H1 (cell line): ENCODE data around the gene CD1D. TPM values are rescaled to one million over a fixed set of nuclear protein-coding genes. Genes with fewer than 3 reads are reported as not detected.

Source experiments
- CTCF ChIA-PET: fragments of 300-600 bp; sonication (Branson Sonifier 250); formaldehyde crosslinking; loops from one replicate; lab custom pipeline; 2021; ENCODE audit not compliant: partially characterized antibody; lab: Charles Lee
- POLR2A ChIA-PET: fragments of 300-600 bp; sonication (Branson Sonifier 250); formaldehyde crosslinking; loops from one replicate; lab custom pipeline; 2021; ENCODE audit warnings: inconsistent platforms; ENCODE audit not compliant: partially characterized antibody; lab: Charles Lee
- DNase-seq, 2 experiments: peaks; one replicate each; pipeline versions ENCODE4 v3.0.0 to v3.0.0-alpha.2; 2010 to 2022; ENCODE audit warnings: low spot score in 2 of 2, low read depth in 1 of 2, mixed read lengths in 1 of 2
- FAIRE-seq: peaks from 2 replicates; lab custom pipeline; 2011; peaks lifted over from hg19 to GRCh38; lab: Jason Lieb, UNC
- H2AFZ ChIP-seq: 2 replicates; pipeline ENCODE4 v1.8.1; 2012; ENCODE audit warnings: low read length, inconsistent platforms
- H2AK5ac ChIP-seq: 2 replicates; pipeline ENCODE4 v1.6.1; 2013; ENCODE audit warnings: low read depth, low read length
- H2BK120ac ChIP-seq: replicated peaks from 2 replicates; pipeline ENCODE3; 2013; ENCODE audit warnings: low read depth, low read length, inconsistent platforms
- H2BK12ac ChIP-seq: 2 replicates; pipeline ENCODE4 v1.6.1; 2013; ENCODE audit warnings: low read depth, low read length
- H2BK15ac ChIP-seq: 2 replicates; pipeline ENCODE4 v1.6.1; 2013; ENCODE audit warnings: low read length
- H2BK20ac ChIP-seq: 2 replicates; pipeline ENCODE4 v1.6.1; 2013; ENCODE audit warnings: low read length
- H2BK5ac ChIP-seq: 2 replicates; pipeline ENCODE4 v1.6.1; 2013; ENCODE audit warnings: low read depth, low read length
- H3K14ac ChIP-seq: 2 replicates; pipeline ENCODE4 v1.6.1; 2013; ENCODE audit warnings: inconsistent platforms; ENCODE audit not compliant: insufficient read length
- H3K18ac ChIP-seq: 2 replicates; pipeline ENCODE4 v1.6.1; 2013; ENCODE audit warnings: low read length; ENCODE audit errors: extremely low read depth
- H3K23ac ChIP-seq: 2 replicates; pipeline ENCODE4 v1.6.1; 2013; ENCODE audit warnings: inconsistent platforms; ENCODE audit not compliant: insufficient read length
- H3K23me2 ChIP-seq: 2 replicates; pipeline ENCODE4 v1.6.1; 2013; ENCODE audit warnings: low read depth, low read length
- H3K27ac ChIP-seq: 2 replicates; pipeline ENCODE4 v1.6.1; 2011; ENCODE audit warnings: low read depth, low read length, inconsistent platforms
- H3K27me3 ChIP-seq, 4 experiments: replicated peaks in 1 of 4; 1 replicate in 1 of 4; 2 replicates in 3 of 4; pipeline versions ENCODE4 v1.6.1 to v1.8.1; 2011 to 2013; ENCODE audit warnings: low read length in 3 of 4, mild to moderate bottlenecking in 3 of 4, inconsistent platforms in 2 of 4, mixed read lengths in 2 of 4, moderate library complexity in 1 of 4; ENCODE audit not compliant: control insufficient read depth in 3 of 4, insufficient read depth in 3 of 4; ENCODE audit errors: extremely low read depth in 1 of 4
- H3K36me3 ChIP-seq, 4 experiments: 2 replicates each; pipeline versions ENCODE4 v1.6.1 to v1.8.1; 2011 to 2013; ENCODE audit warnings: mild to moderate bottlenecking in 4 of 4, low read length in 3 of 4, moderate library complexity in 2 of 4, control low read depth in 1 of 4, inconsistent platforms in 1 of 4; ENCODE audit not compliant: insufficient read depth in 4 of 4, control insufficient read depth in 2 of 4
- H3K4ac ChIP-seq: replicated peaks from 2 replicates; pipeline ENCODE3; 2013; ENCODE audit warnings: low read length, low read depth, mixed read lengths, inconsistent platforms; ENCODE audit not compliant: insufficient read length
- H3K4me1 ChIP-seq, 4 experiments: replicated peaks in 1 of 4; 1 replicate in 1 of 4; 2 replicates in 3 of 4; pipeline versions ENCODE4 v1.6.1 to v1.8.1; 2011 to 2013; ENCODE audit warnings: low read length in 3 of 4, inconsistent platforms in 2 of 4, mixed read lengths in 1 of 4; ENCODE audit not compliant: insufficient read depth in 4 of 4, control insufficient read depth in 3 of 4
- H3K4me2 ChIP-seq, 2 experiments: 2 replicates each; pipeline versions ENCODE4 v1.6.1 to v1.8.1; 2011 to 2013; ENCODE audit warnings: low read depth in 2 of 2, low read length in 2 of 2, control low read depth in 1 of 2, inconsistent platforms in 1 of 2, mild to moderate bottlenecking in 1 of 2; ENCODE audit not compliant: insufficient read depth in 1 of 2
- H3K4me3 ChIP-seq, 4 experiments: fragments of 200-600, 300-600 bp in 1 of 4; sonication (generic), shearing (Covaris generic), sonication (Bioruptor Twin) in 1 of 4; 2 replicates each; pipeline versions ENCODE4 v1.5.1 to v1.8.1; 2011 to 2016; ENCODE audit warnings: low read length in 4 of 4, low read depth in 3 of 4, control low read depth in 2 of 4, inconsistent platforms in 2 of 4, mild to moderate bottlenecking in 2 of 4, mixed read lengths in 1 of 4, moderate library complexity in 1 of 4; ENCODE audit not compliant: insufficient read depth in 2 of 4; ENCODE audit errors: extremely low read depth in 1 of 4
- H3K56ac ChIP-seq: replicated peaks from 2 replicates; pipeline ENCODE3; 2013; ENCODE audit warnings: low read depth, mild to moderate bottlenecking, mixed read lengths, low read length, inconsistent platforms; ENCODE audit not compliant: insufficient read length
- H3K79me1 ChIP-seq: 2 replicates; pipeline ENCODE4 v1.6.1; 2013; ENCODE audit warnings: low read depth, low read length, control low read depth
- H3K79me2 ChIP-seq, 2 experiments: 2 replicates each; pipeline versions ENCODE4 v1.6.1 to v1.8.1; 2012 to 2013; ENCODE audit warnings: low read length in 2 of 2, mild to moderate bottlenecking in 2 of 2, inconsistent platforms in 1 of 2; ENCODE audit not compliant: insufficient read depth in 2 of 2, control insufficient read depth in 1 of 2
- H3K9ac ChIP-seq, 4 experiments: replicated peaks in 1 of 4; 1 replicate in 1 of 4; 2 replicates in 3 of 4; pipeline versions ENCODE4 v1.6.1 to v1.8.1; 2011 to 2013; ENCODE audit warnings: low read depth in 3 of 4, low read length in 3 of 4, control low read depth in 2 of 4, mild to moderate bottlenecking in 2 of 4, moderate library complexity in 2 of 4, inconsistent platforms in 1 of 4; ENCODE audit errors: extremely low read depth in 1 of 4
- H3K9me3 ChIP-seq, 2 experiments: 2 replicates each; pipeline versions ENCODE4 v1.6.1 to v1.8.1; 2012 to 2013; ENCODE audit warnings: mild to moderate bottlenecking in 2 of 2, moderate library complexity in 2 of 2, control low read depth in 1 of 2, inconsistent platforms in 1 of 2, low read depth in 1 of 2, low read length in 1 of 2, mixed read lengths in 1 of 2; ENCODE audit not compliant: insufficient read depth in 2 of 2
- H4K20me1 ChIP-seq, 2 experiments: replicated peaks in 1 of 2; 2 replicates each; pipeline versions ENCODE3 to v1.8.1; 2011 to 2013; ENCODE audit warnings: inconsistent platforms in 2 of 2, low read length in 2 of 2, mild to moderate bottlenecking in 1 of 2; ENCODE audit not compliant: insufficient read depth in 2 of 2, control insufficient read depth in 1 of 2
- H4K5ac ChIP-seq: 2 replicates; pipeline ENCODE4 v1.6.1; 2013; ENCODE audit warnings: low read length, low read depth, mixed read lengths, inconsistent platforms; ENCODE audit not compliant: insufficient read length
- H4K8ac ChIP-seq: 2 replicates; pipeline ENCODE4 v1.8.0; 2013; ENCODE audit warnings: mild to moderate bottlenecking, moderate library complexity, low read length, inconsistent platforms; ENCODE audit not compliant: insufficient read depth; ENCODE audit errors: extremely low read depth
- H4K91ac ChIP-seq: replicated peaks from 2 replicates; pipeline ENCODE3; 2013; ENCODE audit warnings: low read length, mixed read lengths, inconsistent platforms; ENCODE audit not compliant: insufficient read length
- CTCF ChIP-seq, 3 experiments: IDR thresholded peaks; 1 replicate in 2 of 3; 2 replicates in 1 of 3; pipeline versions ENCODE4 v1.5.1 to v1.6.1; 2011; ENCODE audit warnings: low read length in 3 of 3, mild to moderate bottlenecking in 3 of 3, inconsistent platforms in 2 of 3, low read depth in 1 of 3, moderate library complexity in 1 of 3; ENCODE audit not compliant: insufficient read depth in 1 of 3; ENCODE audit errors: control extremely low read depth in 1 of 3
- FOSL1 ChIP-seq: IDR thresholded peaks from 2 replicates; pipeline ENCODE4 v1.6.1; 2011; ENCODE audit warnings: mild to moderate bottlenecking, low read depth, low read length, moderate library complexity; ENCODE audit not compliant: insufficient read depth
- RXRA ChIP-seq: IDR thresholded peaks from 2 replicates; pipeline ENCODE4 v1.6.1; 2011; ENCODE audit warnings: low read depth, mild to moderate bottlenecking, low read length, moderate library complexity; ENCODE audit not compliant: insufficient read depth
- SP4 ChIP-seq: IDR thresholded peaks from 2 replicates; pipeline ENCODE4 v1.6.1; 2012; ENCODE audit warnings: low read length, inconsistent platforms
- TBP ChIP-seq: IDR thresholded peaks from 2 replicates; pipeline ENCODE4 v1.6.1; 2011; ENCODE audit warnings: low read depth, low read length, improper control_type of control experiment
- TCF12 ChIP-seq: IDR thresholded peaks from 2 replicates; pipeline ENCODE4 v1.6.1; 2011; ENCODE audit warnings: low read depth, mild to moderate bottlenecking, low read length
- WGBS, 2 experiments: shearing (Covaris generic) in 1 of 2; methylation state at CpG; one replicate each; pipeline versions ENCODE4 v1.1.6 to v1.1.7; 2013 to 2015; ENCODE audit warnings: low lambda C conversion rate in 2 of 2, mixed read lengths in 2 of 2, inconsistent platforms in 1 of 2, low coverage in 1 of 2, missing lambda C conversion rate in 1 of 2; ENCODE audit not compliant: insufficient replicate concordance in 2 of 2, insufficient coverage in 1 of 2, insufficient read length in 1 of 2; ENCODE audit errors: extremely low coverage in 1 of 2, missing lambda C conversion rate in 1 of 2; 5-methylcytosine and 5-hydroxymethylcytosine counted together
- polyA plus RNA-seq, 7 experiments: library from polyadenylated mRNA; depleted of rRNA in 3 of 7; stranded (reverse) in 5 of 7; unstranded in 2 of 7; fragments of >200 nt in 5 of 7; fragments of 200-250 nt in 2 of 7; gene quantifications; 1 replicate in 5 of 7; 2 replicates in 1 of 7; 4 replicates in 1 of 7; pipeline versions ENCODE4 v1.2.1 to v1.2.3, GENCODE V29; 2011 to 2013; ENCODE audit warnings: missing spikeins in 2 of 7, mixed read lengths in 2 of 7
- total RNA-seq: library from RNA; stranded (reverse); fragmentation: NEBNext Ultra II Directional; extraction: Animal tissue kit (Norgen Biotek cat#: 25700); gene quantifications from 2 replicates; pipeline ENCODE4 v1.2.1, GENCODE V29; 2021

CD1D gene
- total and polyA plus RNA-seq, 2 of the 8 experiments (the other 6 are each of a cell fraction or from before 2014, with no cell fraction given), result 1.1 to 1.6 TPM

GRCh38 chr1:158199849-158200248 lies 19.2 kb downstream of the CD1D start:
- H3K4me1 ChIP-seq, result no peaks in the 10 kb centered on the region
- DNase-seq, result no peak
- ChIA-PET POLR2A (no interaction called here), CTCF (interaction anchor here (0.6 kb wide), 1 partner anchor 293 kb away, joined by 3 read pairs; no protein-coding TSS in a partner anchor)
- H3K27ac ChIP-seq, result no peak overlapping the region
- no peak overlapping the region for H2BK12ac ChIP-seq
- no peaks in the 10 kb centered on the region for H3K23me2 ChIP-seq
- H4K91ac ChIP-seq, result no peak overlapping the region
- H3K4me2 ChIP-seq, result no peak overlapping the region
- H2BK5ac ChIP-seq, result no peak overlapping the region
- H3K27me3 ChIP-seq, result no peaks in the 10 kb centered on the region
- no peak overlapping the region for H3K23ac ChIP-seq
- H4K5ac ChIP-seq, result no peak overlapping the region
- no peak overlapping the region for H3K4me3 ChIP-seq
- no peak overlapping the region for H2AFZ ChIP-seq
- no peak overlapping the region for H2BK20ac ChIP-seq
- no peak for FAIRE-seq
- no peaks in the 10 kb centered on the region for H3K36me3 ChIP-seq
- H2AK5ac ChIP-seq, result no peak overlapping the region
- no peaks in the 10 kb centered on the region for H3K79me2 ChIP-seq
- H3K9ac ChIP-seq, result no peak overlapping the region
- H2BK120ac ChIP-seq, result no peak overlapping the region
- no peak overlapping the region for H3K56ac ChIP-seq
- H4K8ac ChIP-seq, result no peak overlapping the region
- no peaks in the 10 kb centered on the region for H4K20me1 ChIP-seq
- H2BK15ac ChIP-seq, result no peak overlapping the region
- 76% methylated on average over 5 of the region's 5 CpGs; no CpG with 5 or more reads in 1 of the 2 experiments for WGBS, 2 experiments
- H3K18ac ChIP-seq, result no peak overlapping the region
- no peaks in the 10 kb centered on the region for H3K79me1 ChIP-seq
- H3K14ac ChIP-seq, result no peak overlapping the region
- H3K4ac ChIP-seq, result no peak overlapping the region
- no peaks in the 10 kb centered on the region for H3K9me3 ChIP-seq
- TF ChIP-seq SP4 (no peak), CTCF (IDR thresholded peaks at IDR 0.05; ENCODE audit: control extremely low read depth in 1 of 3, insufficient read depth in 1 of 3, low read depth in 1 of 3, low read length in 3 of 3) (no peak), RXRA (no peak), FOSL1 (no peak), TCF12 (no peak), TBP (no peak)
